Right ventricle myocardium superior (tissue), 1 donor: Measurements from ENCODE around the gene FOXO6. TPM values are rescaled to one million over a fixed set of nuclear protein-coding genes. Genes with fewer than 3 reads are reported as not detected.

Experiments used
- ATAC-seq: fragments of 200-7000 bp; cut with Tn5 transposase; one replicate; pipeline ENCODE4 v1.9.1; 2020; ENCODE audit warnings: mild to moderate bottlenecking; ENCODE audit not compliant: poor library complexity
- DNase-seq: peaks from one replicate; pipeline ENCODE4 v3.0.0-alpha.2; 2020
- intact Hi-C: fragments of 100-400 bp; cut with DNase I; formaldehyde crosslinking; loops from one replicate; pipeline ENCODE4 v1.11.2; 2022
- total RNA-seq: library from RNA; stranded (reverse); fragmentation: NEBNext Ultra II Directional; extraction: Animal tissue kit (Norgen Biotek cat#: 25700); gene quantifications from one replicate; pipeline ENCODE4 v1.2.1, GENCODE V29; 2021
- donor health status: DM: no; HTN: yes; CAD: no; lungs with severe emphysema.

The FOXO6 gene
- total RNA-seq, 1 donor from 2014 or later, result 3.6 TPM

DNA sequence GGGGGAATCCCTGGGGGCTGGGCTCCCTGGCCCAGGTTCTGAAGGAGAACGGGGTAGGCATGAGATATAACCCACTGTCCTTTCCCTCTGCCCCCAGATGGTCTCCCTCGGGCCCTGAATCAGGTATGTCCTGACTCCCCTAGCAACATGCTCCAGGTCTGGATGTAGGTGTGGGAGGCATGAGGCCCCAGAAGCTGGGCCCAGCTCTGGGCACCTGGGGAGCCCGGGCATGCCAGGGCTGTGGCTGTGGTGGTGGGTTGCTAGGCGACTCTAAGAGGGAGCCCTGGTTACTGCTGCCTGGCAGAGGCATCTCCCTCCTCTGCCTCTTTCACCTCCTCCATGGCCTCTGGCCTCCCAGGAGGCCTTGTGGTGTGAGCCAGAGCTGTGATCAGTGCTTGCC is 16.2 kb downstream of the FOXO6 start:
- ATAC-seq, result no peak
- intact Hi-C loops, result no loop called here
- DNase-seq, result no peak

DNA sequence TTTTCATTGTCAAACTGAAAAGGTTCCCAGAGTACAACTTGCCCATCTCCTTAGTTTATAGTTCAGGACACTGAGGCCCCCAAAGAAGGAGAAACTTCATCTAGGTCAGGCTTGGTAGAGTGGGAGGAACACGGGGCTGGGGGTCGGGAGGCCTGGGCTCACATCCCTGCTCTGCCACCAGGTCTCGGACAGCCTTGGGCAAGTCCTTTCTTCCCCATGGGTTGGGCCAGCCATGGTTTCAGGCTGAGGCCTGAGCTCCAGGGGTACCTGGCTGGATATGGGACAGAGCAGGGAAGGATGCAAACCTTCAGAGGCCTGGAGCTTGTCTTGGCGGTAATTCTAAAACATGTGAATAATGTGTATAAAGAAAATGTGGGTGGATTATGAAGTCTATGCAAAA is 17.0 kb downstream of the FOXO6 start:
- intact Hi-C loops, result no loop called here
- no peak for ATAC-seq
- DNase-seq, result no peak

DNA sequence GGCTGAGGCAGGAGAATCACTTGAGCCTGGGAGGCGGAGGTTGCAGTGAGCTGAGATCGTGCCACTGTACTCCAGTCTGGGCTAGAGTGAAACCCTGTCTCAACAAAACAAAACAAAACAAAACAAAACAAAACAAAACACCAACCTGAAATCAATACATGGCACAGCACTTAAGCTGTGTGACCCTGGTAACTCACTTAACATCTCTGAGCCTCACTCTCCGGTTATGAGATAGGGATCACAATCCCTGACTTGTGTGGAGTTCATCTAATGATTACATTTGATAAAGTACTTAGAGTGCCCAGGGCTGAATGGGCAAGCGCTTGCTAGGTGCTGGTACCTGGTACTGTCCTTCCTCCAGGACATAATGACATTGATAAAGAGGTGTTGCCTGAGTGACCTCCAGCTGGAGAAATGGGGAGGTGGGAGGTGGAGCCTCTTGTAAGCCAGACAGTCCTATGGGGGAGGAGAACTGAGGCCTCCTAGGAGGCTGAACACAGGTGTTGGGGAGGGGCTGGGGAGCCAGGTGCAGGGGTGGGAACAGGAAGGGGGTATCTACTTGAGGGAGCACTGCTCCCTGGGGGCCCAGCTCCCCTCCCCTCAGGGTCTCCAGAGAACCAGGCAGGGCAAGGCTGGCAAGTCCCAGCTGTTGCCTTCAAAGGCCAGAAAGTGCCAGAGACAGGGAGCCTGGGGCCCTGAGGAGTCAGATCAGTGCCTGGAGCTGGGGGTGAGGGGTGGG is 17.9 kb downstream of the FOXO6 start:
- ATAC-seq (no peak), DNase-seq (no peak)
- intact Hi-C loops, result no loop called here

DNA sequence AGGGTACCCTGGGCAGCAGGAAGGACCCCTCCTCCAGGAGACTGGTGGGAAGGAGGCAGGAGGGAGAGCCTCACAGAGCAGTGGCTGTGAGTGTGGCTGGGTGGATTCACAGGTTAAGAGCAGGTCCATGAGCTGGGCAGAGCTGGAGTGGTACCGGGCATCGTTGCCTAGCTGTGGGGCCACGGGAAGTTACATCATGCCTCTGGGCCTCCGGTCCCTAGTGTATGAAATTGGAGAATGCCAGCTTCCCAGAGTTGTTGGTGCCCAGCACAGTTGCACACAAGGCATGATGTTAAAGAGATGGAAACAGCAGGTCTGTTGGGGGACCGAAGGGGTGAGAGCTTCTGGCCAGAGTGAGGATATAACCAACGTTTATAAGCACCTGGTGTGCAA is 18.5 kb downstream of the FOXO6 start:
- DNase-seq, result no peak
- no peak for ATAC-seq

DNA sequence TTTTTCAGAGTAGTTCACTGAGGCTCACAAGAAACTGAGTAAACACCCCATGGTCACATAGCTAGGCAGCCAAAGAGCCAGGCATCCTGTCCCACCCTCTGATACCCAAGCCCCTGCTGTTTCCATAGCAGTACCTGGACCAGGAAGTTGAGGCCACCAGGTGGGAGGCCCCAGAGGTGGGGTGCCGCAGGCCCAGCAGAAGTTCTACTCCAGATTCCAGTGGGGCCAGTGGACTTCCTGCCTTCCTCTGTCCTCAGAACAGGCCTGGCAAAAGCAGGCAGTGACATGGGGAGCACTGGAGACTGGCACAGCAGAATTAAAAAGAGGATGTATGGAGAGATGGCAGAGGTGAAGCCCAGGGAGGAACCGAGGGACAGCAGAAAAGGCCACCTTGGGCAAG is 19.0 kb downstream of the FOXO6 start:
- DNase-seq, result no peak
- intact Hi-C loops, result no loop called here
- no peak for ATAC-seq

More for the DNA sequence above, 18.5 kb downstream of the FOXO6 start:
- intact Hi-C loops, result no loop called here

DNA sequence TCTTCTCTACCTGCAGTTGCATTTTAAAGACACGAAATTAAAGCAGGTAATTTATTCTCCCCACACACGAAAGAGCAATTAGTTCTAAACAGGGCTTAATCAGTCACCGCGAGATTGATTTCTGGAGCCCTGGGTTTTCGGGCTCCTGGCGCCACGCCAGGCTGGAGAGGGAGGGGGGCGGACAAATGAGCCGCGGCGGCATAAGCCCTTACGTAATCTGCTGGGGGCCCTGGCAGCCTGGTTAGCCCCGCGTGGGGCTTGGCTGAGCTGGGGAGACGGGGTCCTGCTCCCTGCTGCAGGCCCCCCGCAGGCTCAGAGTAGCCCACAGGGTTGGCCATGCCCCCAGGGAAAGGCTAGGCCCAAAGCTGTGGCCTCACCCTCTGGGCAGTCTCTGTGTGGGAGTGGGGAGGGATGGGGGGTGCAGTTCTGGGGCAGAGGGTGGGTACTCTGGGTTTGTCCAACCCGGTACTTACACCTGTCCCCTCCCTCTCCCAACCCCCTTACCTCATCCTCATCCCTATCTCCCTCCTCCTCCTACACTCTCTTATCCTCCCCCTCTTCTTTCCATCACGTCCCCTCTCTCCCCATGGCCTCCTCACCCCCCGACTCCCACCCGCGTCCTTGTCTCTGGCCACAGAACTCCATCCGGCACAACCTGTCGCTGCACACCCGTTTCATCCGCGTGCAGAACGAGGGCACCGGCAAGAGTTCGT is 19.9 kb downstream of the FOXO6 start:
- intact Hi-C loops, result no loop called here
- ATAC-seq, result peak; percentile 32
- DNase-seq, result peak; percentile 76

DNA sequence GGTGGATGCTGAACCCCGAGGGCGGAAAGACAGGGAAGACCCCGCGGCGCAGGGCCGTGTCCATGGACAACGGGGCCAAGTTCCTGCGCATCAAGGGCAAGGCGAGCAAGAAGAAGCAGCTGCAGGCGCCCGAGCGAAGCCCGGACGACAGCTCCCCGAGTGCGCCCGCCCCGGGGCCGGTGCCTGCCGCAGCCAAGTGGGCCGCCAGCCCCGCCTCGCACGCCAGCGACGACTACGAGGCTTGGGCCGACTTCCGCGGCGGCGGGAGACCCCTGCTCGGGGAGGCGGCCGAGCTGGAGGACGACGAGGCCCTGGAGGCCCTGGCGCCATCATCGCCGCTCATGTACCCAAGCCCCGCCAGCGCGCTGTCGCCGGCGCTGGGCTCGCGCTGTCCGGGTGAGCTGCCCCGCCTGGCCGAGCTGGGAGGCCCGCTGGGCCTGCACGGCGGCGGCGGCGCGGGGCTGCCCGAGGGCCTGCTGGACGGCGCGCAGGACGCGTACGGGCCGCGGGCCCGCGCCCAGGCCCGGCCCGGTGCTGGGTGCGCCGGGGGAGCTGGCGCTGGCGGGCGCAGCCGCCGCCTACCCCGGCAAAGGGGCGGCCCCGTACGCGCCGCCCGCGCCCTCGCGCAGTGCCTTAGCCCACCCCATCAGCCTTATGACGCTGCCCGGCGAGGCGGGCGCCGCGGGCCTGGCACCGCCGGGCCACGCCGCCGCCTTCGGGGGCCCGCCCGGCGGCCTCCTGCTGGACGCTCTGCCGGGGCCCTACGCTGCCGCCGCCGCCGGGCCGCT is 20.7 kb downstream of the FOXO6 start:
- peak; percentile 72 for DNase-seq
- intact Hi-C loops, result no loop called here
- ATAC-seq, result peak; percentile 25

DNA sequence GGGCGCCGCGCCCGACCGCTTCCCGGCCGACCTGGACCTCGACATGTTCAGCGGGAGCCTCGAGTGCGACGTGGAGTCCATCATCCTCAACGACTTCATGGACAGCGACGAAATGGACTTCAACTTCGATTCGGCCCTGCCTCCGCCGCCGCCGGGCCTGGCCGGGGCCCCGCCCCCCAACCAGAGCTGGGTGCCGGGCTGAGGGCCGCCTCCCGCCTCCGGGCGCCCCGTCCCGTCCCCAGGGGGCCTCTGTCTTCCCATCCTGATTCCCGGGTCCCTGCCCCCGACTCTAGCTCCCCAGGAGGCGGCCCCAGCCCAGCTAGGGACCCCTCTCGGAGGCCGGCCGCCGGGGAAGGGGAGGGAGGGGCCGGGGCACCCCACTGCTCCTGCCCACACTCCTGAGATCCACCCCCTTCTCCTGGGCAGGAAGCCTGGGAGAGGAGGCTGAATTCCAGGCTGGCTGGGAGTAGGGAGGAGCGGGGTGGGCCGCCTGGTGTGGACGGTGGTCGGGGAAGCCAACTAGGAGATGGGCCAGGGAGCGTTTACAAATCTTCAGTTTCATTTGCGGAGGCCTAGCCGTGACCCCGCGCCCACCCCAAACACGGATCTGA is 21.4 kb downstream of the FOXO6 start:
- intact Hi-C loops, result no loop called here
- ATAC-seq (peak; percentile 59), DNase-seq (peak; percentile 76)

DNA sequence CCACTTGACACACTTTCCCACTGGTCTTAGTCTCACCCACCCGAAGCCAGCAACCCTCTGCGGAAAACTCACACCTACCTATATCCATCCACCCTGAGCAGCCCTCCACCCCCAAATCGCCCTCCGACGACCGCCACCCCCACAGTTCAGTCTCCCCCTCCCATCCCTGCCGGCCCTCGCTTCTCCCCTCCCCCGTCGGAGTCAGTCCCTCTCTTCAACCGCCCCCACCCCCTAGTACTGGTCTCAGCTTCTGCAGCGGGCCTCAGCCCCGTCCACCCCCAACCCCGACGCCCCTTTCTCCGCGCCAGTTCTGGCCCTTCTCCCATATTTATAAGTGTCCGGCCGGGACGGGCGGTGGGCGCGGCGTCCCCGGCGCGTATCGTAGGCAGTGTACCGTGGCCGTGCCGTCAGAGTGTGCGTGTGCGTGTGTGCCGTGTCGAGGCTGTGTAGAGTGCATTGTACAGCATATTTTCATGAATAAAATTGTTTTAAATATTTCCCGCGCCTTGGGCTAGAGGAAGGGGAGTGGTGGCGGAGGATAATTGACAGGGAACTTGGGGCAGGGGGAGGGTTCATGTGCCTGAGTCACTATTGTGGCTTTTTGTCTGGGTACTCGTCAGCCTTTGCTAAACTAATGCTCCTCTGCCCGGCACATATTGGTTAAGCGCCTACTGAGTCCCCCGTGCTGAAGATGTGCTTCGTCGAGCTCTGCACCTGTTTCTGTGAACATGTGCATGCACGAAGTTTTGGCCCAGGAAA is 22.0 kb downstream of the FOXO6 start:
- intact Hi-C loops, result no loop called here
- ATAC-seq (no peak), DNase-seq (no peak)

DNA sequence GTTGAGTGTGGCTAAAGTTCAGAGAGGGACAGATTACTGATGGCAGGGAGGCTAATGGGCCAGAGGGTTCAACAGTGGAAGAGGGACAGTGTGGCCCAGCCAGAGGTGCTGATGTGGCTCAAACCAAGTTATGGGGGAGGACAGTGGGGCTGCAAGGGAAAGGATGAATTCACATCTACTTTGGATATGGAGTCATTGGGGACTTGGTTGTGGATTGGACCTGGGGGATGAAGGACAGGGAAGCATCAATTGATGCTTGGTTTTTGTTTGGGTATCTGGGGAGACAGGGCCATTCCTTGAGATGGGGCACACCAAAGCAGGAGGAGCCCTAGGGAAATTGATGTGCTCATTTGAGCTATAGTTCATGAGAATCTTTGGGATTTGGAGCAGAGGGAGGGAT is 23.3 kb downstream of the FOXO6 start:
- DNase-seq (no peak), ATAC-seq (no peak)
- intact Hi-C loops, result no loop called here

DNA sequence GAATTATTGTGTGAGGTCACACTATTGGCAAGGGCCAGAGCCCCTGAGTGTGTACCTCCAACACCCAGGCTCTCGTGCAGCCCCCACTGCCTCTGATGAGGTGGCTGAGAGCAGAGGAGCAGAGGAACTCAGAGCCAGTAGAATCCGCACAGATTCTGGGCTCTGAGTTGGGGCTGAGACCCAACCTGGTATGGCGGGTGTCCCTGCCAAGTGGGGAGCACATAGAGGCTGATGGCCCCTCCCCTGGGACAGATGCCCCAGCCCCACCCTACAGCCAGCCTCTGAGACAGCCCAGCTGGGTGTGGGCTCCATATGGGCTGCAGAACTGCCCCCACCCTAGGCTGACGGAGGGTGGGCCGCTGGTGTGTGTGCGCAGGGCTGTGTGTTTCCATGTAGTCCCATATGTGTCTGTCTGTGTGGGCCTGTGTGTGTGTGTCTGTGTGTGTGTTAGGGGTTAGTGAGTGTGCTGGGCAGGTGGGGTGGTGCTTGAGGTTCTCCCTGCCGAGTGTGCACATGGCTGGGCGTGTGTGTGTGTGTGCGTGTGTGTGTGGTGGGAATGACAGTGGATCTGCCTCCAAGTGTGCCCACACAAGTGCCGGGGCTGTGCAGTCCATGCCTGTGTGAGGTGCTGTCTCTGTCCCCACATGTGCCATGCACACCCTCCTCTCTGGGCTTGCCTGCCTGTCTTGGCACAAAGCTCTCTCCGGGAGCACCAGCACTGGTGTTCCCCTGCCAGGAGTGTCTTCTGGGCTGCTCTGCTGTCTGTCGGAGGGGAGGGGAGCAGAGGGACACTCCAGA is 24.4 kb downstream of the FOXO6 start:
- DNase-seq (no peak), ATAC-seq (no peak)
- intact Hi-C loops, result no loop called here

DNA sequence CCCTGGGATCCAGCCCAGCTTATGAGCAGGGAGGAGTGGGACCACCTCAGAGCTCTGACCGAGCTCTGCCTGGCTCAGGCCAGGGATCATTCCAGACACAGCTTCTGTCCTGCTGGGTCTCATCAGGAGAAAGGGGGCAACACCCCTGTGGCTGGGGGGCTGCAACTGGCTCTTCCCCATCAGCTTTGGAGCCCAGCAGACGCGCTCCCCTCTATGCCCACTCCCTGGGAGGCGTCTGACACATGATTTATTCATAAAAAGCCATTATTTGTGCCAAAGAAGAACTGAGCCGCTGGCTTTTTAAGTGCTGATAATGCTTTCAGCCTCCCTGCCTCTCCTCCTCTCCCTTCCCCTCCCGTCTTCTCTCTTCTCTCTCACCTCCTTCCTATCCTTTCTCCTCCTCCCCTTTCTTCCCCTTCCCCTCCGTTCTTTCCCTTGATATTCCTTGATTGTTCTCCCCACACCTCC is 25.0 kb downstream of the FOXO6 start:
- ATAC-seq (no peak), DNase-seq (no peak)
- intact Hi-C loops, result no loop called here

DNA sequence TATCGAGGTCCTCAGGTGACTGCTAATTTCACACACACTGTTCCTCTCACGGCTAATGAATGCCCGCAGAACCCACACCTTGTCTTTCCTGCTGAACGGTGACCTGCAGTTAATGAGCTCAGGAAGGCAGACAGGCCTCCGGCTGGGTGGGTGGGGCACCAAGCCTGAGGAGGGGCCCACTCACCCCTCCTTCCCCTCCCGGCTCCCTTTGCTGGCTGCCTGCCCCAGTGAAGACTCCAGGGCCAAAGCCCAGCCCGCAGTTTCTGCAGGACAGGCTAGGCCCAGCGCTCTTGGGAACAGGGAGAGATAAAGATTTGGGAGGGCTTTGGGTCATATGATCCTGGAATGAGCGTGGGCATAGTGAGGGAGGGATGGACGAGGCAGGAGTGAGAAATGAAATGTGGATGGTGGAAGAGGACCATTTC is 26.4 kb downstream of the FOXO6 start:
- intact Hi-C loops, result no loop called here
- ATAC-seq (peak; percentile 94), DNase-seq (peak; percentile 90)

DNA sequence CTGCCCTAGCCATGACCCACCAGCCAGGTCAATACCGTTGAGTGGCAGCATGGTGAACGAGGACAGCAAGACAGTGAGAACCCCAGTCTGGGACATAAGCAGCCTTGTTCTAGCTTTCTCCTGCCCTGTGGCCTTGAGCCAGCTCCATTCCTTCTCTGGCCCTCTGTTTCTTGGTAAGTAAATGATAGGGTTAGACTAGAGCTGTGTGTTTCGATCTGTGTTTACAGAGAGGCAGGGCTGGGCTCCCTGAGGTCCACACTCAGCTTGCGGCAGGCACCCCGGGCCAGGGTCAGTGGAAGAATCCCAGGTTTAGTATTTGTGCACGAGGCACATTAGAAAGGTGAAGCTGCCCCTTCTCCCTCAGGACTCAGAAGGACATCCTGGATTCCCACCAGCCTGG is 27.3 kb downstream of the FOXO6 start:
- intact Hi-C loops, result no loop called here
- no peak for DNase-seq
- ATAC-seq, result no peak

DNA sequence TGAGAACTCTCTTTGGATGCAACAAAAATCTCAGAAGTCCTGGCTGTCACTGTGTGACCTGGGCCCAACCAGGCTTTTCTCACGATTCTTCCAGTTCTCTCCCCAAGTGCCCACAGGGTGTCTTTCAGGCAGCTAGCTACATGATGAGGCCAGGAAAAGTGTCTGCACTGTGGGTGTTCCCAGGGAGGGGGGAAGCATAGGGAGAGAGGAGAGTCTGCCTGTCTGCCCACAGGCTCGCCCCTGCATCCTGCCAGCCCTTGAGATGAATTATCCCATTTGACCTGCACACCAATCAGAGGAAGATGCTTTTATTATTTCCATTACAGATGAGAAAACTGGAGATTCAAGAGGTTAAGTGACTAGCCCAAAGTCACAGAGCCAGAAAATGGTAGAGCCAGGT is 27.8 kb downstream of the FOXO6 start:
- intact Hi-C loops, result no loop called here
- DNase-seq (no peak), ATAC-seq (no peak)

DNA sequence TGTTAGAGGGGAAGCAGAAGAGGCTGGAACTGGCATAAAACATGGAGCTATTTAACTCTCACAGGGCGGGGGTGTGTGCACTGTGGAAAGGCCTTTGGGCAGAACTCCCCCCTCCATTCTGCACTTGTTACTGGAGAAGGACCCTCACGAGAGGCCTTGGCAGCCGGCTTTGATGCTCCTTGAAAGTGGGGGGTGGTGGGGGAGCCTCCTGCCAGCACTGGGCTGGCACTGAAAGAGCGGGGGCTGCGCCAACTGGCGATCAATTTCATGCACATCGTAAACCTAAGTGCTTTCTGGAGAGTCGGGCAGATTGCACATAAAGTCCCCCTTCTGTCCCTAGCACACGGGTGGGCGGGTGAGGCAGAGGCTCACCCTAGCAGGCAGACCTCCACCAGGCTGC is 28.9 kb downstream of the FOXO6 start:
- intact Hi-C loops, result no loop called here
- no peak for DNase-seq
- ATAC-seq, result no peak

DNA sequence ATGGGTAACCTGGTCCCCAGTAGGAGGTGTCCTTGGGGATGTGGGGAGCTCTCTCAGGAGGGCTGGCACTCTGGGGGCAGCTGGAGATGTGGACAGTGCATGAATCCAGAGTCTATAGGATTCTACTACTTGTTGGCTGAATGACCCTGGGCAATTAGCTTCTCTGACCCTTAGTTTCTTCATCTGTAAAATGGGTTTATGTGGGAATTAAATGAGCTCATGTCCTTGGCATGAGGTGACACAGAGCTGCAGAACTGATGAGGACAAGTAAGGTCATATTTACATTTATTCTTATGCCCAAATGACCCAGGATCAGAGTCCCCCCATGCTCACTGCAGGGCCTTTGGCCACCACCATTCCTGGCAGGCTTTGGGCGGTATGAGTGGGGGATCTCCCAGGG is 29.3 kb downstream of the FOXO6 start:
- DNase-seq (no peak), ATAC-seq (no peak)
- intact Hi-C loops, result no loop called here
